Measurements from ENCODE around the gene RNF213.

DNA sequence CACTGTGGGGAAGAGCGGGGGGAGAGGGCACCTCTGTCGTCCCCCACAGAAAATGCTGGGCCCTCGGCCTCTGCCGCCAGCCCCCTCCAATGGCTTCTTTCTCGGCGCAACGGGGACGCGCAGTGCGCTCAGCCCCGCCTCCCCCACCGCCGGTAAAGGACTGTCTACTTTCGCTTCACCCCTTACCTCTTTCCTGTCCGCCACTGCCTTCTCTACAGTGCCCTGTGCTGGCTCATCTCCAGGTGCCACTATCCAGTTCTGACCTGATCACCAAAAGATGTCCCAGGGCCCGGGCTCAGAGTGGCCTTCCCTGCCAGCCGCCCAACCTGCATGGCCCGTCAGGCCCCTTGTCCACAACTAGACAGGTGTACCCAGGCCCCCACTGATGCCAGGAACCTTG lies 161.6 kb downstream of the RNF213 start:
- TF ChIP-seq, protein P1, sequence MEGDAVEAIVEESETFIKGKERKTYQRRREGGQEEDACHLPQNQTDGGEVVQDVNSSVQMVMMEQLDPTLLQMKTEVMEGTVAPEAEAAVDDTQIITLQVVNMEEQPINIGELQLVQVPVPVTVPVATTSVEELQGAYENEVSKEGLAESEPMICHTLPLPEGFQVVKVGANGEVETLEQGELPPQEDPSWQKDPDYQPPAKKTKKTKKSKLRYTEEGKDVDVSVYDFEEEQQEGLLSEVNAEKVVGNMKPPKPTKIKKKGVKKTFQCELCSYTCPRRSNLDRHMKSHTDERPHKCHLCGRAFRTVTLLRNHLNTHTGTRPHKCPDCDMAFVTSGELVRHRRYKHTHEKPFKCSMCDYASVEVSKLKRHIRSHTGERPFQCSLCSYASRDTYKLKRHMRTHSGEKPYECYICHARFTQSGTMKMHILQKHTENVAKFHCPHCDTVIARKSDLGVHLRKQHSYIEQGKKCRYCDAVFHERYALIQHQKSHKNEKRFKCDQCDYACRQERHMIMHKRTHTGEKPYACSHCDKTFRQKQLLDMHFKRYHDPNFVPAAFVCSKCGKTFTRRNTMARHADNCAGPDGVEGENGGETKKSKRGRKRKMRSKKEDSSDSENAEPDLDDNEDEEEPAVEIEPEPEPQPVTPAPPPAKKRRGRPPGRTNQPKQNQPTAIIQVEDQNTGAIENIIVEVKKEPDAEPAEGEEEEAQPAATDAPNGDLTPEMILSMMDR (IDR thresholded peaks at IDR 0.05): no peak
- TF ChIP-seq POLR2A (IDR thresholded peaks at IDR 0.05): no peak
- TF ChIP-seq EP300 (IDR thresholded peaks at IDR 0.05; ENCODE audit: low read depth): no peak
